ENCODE results near the gene HAO1. TPM values are rescaled to one million over a fixed set of nuclear protein-coding genes. Genes with fewer than 3 reads are reported as not detected.

The HAO1 gene
- total RNA-seq, 1 donor from 2014 or later = not detected

- Mint-ChIP-seq H3K9me3 (no peaks in the 10 kb centered on the region), H3K4me1 (peaks cover 15% of the 10 kb centered on the region), H3K27ac (no peak overlapping the region), H3K27me3 (peaks cover 2% of the 10 kb centered on the region), H3K36me3 (ENCODE audit: low read depth) (no peaks in the 10 kb centered on the region), H3K4me3 (no peak overlapping the region)
- intact Hi-C loops (cut with micrococcal nuclease) = no loop called here
- ChIA-PET POLR2A (no interaction called here), CTCF (no interaction called here)
- no peak for TF ChIP-seq CTCF (IDR thresholded peaks at IDR 0.05)
- ATAC-seq (ENCODE audit: low read depth) (no peak), DNase-seq (no peak)
Observed at GRCh38 chr20:7939663-7940062, 595 bp downstream of the HAO1 start.

DNA sequence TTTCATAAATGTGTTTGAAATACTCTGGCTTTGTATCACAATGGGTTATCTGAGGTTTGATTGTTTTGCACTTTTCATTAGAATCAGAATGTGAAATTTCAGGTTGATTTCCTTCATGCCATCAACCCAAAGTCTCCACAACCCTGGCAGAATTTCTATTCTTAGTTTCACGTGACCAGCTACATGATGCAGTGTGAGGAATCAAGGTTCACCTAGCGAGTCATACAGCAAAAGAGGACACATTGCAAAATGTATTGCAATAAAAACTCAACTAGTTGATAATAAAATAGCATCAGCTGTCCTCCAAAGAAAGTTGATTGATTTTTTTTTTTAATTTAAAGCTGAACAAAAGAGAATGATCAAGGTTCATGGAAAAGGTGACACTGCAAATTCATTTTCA is 2.2 kb downstream of the HAO1 start:
- TF ChIP-seq CTCF (IDR thresholded peaks at IDR 0.05) = no peak
- peaks cover 2% of the 10 kb centered on the region for H3K27me3 Mint-ChIP-seq
- intact Hi-C loops (cut with micrococcal nuclease) = no loop called here
- no peak overlapping the region for H3K4me3 Mint-ChIP-seq
- H3K9me3 Mint-ChIP-seq = no peaks in the 10 kb centered on the region
- ChIA-PET POLR2A (no interaction called here), CTCF (interaction anchor here (5.3 kb wide), 1 partner anchor 784 kb away, joined by 55 read pairs; no protein-coding TSS in a partner anchor)
- ATAC-seq (ENCODE audit: low read depth) = no peak
- DNase-seq = no peak
- H3K4me1 Mint-ChIP-seq = peaks cover 15% of the 10 kb centered on the region
- no peaks in the 10 kb centered on the region for H3K36me3 Mint-ChIP-seq (ENCODE audit: low read depth)
- no peak overlapping the region for H3K27ac Mint-ChIP-seq

DNA sequence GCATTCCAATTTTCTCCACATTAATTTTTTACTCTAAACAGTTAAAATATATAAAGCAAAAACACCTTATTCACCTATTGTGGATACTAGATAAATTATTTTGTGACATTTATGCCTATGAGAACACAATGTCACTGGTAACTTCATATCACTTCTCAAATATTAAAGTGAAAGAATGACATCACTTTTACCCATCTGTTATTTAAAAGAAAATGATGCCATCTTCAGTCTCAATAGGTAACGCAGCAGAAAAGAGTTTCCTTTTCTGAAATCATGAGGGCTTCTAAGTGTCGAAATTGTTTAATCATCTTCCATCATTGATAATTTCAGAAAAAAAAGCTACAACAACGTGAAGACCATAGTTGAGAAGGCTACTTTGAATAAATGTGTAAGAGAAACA is 2.9 kb downstream of the HAO1 start:
- peaks cover 2% of the 10 kb centered on the region for H3K27me3 Mint-ChIP-seq
- H3K4me1 Mint-ChIP-seq = peaks cover 15% of the 10 kb centered on the region
- intact Hi-C loops (cut with micrococcal nuclease) = no loop called here
- H3K36me3 Mint-ChIP-seq (ENCODE audit: low read depth) = no peaks in the 10 kb centered on the region
- H3K27ac Mint-ChIP-seq = no peak overlapping the region
- ChIA-PET POLR2A (no interaction called here), CTCF (interaction anchor here (5.3 kb wide), 1 partner anchor 785 kb away, joined by 55 read pairs; no protein-coding TSS in a partner anchor)
- H3K4me3 Mint-ChIP-seq = no peak overlapping the region
- TF ChIP-seq CTCF (IDR thresholded peaks at IDR 0.05) = no peak
- H3K9me3 Mint-ChIP-seq = no peaks in the 10 kb centered on the region
- DNase-seq (no peak), ATAC-seq (ENCODE audit: low read depth) (no peak)

DNA sequence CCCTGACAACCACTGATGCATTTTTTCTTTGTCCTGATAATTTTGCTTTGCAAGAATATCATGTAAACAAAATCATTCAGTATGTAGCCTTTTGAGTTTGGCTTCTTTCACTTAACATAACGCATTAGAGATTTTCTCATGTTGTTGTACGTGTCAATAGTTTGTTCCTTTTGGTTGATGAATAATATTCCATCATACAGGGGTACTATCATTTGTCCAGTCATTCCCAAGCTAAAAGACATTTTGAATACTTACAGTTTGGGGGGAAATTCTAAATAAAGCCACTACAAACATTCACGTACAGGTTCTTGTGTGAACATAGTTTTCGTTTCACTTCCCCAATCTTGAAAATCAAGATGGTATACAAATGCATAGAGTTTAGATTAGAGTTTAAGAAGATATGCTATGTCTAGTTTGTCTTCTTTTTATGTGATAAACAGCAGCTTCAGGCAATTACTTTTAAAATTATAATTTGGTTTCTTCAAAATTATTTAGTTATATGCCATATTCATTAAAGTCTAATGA is 5.2 kb downstream of the HAO1 start:
- intact Hi-C loops (cut with micrococcal nuclease) = no loop called here
- DNase-seq = no peak
- Mint-ChIP-seq H3K27me3 (peaks cover 2% of the 10 kb centered on the region), H3K9me3 (no peaks in the 10 kb centered on the region), H3K4me3 (no peak overlapping the region), H3K4me1 (peaks cover 15% of the 10 kb centered on the region), H3K27ac (no peak overlapping the region), H3K36me3 (ENCODE audit: low read depth) (no peaks in the 10 kb centered on the region)
- POLR2A ChIA-PET = no interaction called here
- no peak for ATAC-seq (ENCODE audit: low read depth)
- CTCF ChIA-PET = interaction anchor here (5.3 kb wide), 1 partner anchor 787 kb away, joined by 55 read pairs; no protein-coding TSS in a partner anchor
- no peak for TF ChIP-seq CTCF (IDR thresholded peaks at IDR 0.05)

DNA sequence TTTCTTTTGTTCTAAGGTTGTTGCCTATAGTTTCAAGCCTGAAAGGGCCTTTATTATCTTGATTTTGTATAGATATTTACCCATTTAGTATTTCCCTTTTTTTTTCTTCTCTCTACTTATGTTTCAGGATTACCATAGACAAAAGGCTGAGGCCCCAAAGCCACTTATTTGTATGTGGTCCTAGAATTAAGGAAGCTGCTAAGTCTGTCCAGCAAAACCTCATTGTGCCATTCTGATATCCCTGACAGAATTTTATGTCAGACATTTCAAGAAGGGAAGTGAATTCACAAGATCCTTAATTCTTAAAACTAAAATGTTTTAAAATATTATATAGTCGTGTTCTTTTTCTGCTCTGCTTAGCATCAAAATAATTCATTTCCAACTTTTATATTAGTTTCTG is 6.9 kb downstream of the HAO1 start:
- no peaks in the 10 kb centered on the region for H3K36me3 Mint-ChIP-seq (ENCODE audit: low read depth)
- no peak overlapping the region for H3K4me3 Mint-ChIP-seq
- TF ChIP-seq CTCF (IDR thresholded peaks at IDR 0.05) = no peak
- no peak overlapping the region for H3K27ac Mint-ChIP-seq
- intact Hi-C loops (cut with micrococcal nuclease) = no loop called here
- ATAC-seq (ENCODE audit: low read depth) (no peak), DNase-seq (no peak)
- ChIA-PET POLR2A (no interaction called here), CTCF (interaction anchor here (5.3 kb wide), 1 partner anchor 789 kb away, joined by 55 read pairs; no protein-coding TSS in a partner anchor)
- H3K9me3 Mint-ChIP-seq = no peaks in the 10 kb centered on the region
- H3K4me1 Mint-ChIP-seq = peaks cover 15% of the 10 kb centered on the region
- peaks cover 5% of the 10 kb centered on the region for H3K27me3 Mint-ChIP-seq
